ENCODE results near the gene ZFHX3. TPM values are rescaled to one million over a fixed set of nuclear protein-coding genes. Genes with fewer than 3 reads are reported as not detected.

Gene ZFHX3
- total and polyA plus RNA-seq, 2 donors (not counting 3 experiments of a cell fraction or from before 2014, with no cell fraction given) = 3.7 to 18.8 TPM

GRCh38 chr16:72983728-72984350, 64.1 kb downstream of the ZFHX3 start:
- Histone ChIP-seq H3K79me2 (ENCODE audit: control insufficient read depth, insufficient read depth, low read length) (peaks cover 23% of the 10 kb centered on the region), H3K9me3 (replicated peaks; ENCODE audit: control insufficient read depth, insufficient read depth, low read length) (no peaks in the 10 kb centered on the region), H2AFZ (ENCODE audit: low read depth, low read length) (no peak overlapping the region), H3K9me1 (replicated peaks; ENCODE audit: control insufficient read depth, extremely low read depth, insufficient read depth, low read length) (no peaks in the 10 kb centered on the region), H3K4me1 (ENCODE audit: control insufficient read depth, extremely low read depth, insufficient read depth, low read length) (no peaks in the 10 kb centered on the region), H3K27ac (ENCODE audit: insufficient read depth, low read depth, low read length) (no peak overlapping the region), H3K4me2 (ENCODE audit: insufficient read depth, low read length) (no peak overlapping the region), H4K20me1 (replicated peaks; ENCODE audit: control insufficient read depth, extremely low read depth, insufficient read depth, low read length) (no peaks in the 10 kb centered on the region), H3K9ac (replicated peaks; ENCODE audit: extremely low read depth, insufficient read depth, low read length) (no peak overlapping the region), H3K27me3 (ENCODE audit: control insufficient read depth in 2 of 2, insufficient read depth in 2 of 2, low read length in 2 of 2) (no peaks in the 10 kb centered on the region), H3K36me3 (ENCODE audit: control insufficient read depth in 2 of 2, extremely low read depth in 1 of 2, insufficient read depth in 2 of 2, low read length in 2 of 2) (no peaks in the 10 kb centered on the region), H3K4me3 (replicated peaks in 1 of 3; ENCODE audit: insufficient read depth in 1 of 3, low read depth in 1 of 3, low read length in 3 of 3) (no peak overlapping the region)
- intact Hi-C loops (cut with micrococcal nuclease) (no loop called here), dilution Hi-C loops (cut with MboI; ENCODE audit: extremely low pct_ligation_motif_present, low sequenced_read_pairs) (no loop called here)
- no peak for TF ChIP-seq POLR2A (IDR thresholded peaks at IDR 0.05; ENCODE audit: low read depth, low read length)
- no peak for TF ChIP-seq GATA2 (IDR thresholded peaks at IDR 0.05; ENCODE audit: insufficient read depth, insufficient read length, low read depth, low read length)
- TF ChIP-seq CTCF (IDR thresholded peaks at IDR 0.05; ENCODE audit: extremely low read depth in 1 of 2, insufficient read depth in 1 of 2, low read depth in 1 of 2, low read length in 2 of 2) = no peak
- TF ChIP-seq POLR2AphosphoS5 (IDR thresholded peaks at IDR 0.05; ENCODE audit: insufficient read depth, low read depth, low read length) = no peak
- TF ChIP-seq JUN (IDR thresholded peaks at IDR 0.05; ENCODE audit: borderline replicate concordance, insufficient read depth, insufficient read length, low read depth) = no peak
- TF ChIP-seq FOS (IDR thresholded peaks at IDR 0.05; ENCODE audit: borderline replicate concordance, insufficient read depth, low read length) = no peak
- no peak for TF ChIP-seq EZH2 (IDR thresholded peaks at IDR 0.05; ENCODE audit: borderline replicate concordance, low read depth, low read length, severe bottlenecking)
- TF ChIP-seq MAX (IDR thresholded peaks at IDR 0.05; ENCODE audit: insufficient read depth, insufficient read length) = no peak
- TF ChIP-seq MYC (IDR thresholded peaks at IDR 0.05; ENCODE audit: low read depth, low read length) = no peak
- CTCF ChIA-PET = no interaction called here
- DNase-seq (ENCODE audit: low read depth, low spot score) (no peak), FAIRE-seq (no peak)
- POLR2A ChIA-PET = no interaction called here
- no TSS peak for BruUV-seq (replicated peaks)

Measured in endothelial cell of umbilical vein (primary cell).